GM18498 (cell line): ENCODE results near the gene LAMB2.

Experiments
- ATAC-seq: cut with Tn5 transposase; IDR thresholded peaks from one replicate; pipeline ENCODE4 v1.9.1; 2021; ENCODE audit warnings: mild to moderate bottlenecking, moderate library complexity; ENCODE audit not compliant: unreplicated experiment

LAMB2 gene

DNA sequence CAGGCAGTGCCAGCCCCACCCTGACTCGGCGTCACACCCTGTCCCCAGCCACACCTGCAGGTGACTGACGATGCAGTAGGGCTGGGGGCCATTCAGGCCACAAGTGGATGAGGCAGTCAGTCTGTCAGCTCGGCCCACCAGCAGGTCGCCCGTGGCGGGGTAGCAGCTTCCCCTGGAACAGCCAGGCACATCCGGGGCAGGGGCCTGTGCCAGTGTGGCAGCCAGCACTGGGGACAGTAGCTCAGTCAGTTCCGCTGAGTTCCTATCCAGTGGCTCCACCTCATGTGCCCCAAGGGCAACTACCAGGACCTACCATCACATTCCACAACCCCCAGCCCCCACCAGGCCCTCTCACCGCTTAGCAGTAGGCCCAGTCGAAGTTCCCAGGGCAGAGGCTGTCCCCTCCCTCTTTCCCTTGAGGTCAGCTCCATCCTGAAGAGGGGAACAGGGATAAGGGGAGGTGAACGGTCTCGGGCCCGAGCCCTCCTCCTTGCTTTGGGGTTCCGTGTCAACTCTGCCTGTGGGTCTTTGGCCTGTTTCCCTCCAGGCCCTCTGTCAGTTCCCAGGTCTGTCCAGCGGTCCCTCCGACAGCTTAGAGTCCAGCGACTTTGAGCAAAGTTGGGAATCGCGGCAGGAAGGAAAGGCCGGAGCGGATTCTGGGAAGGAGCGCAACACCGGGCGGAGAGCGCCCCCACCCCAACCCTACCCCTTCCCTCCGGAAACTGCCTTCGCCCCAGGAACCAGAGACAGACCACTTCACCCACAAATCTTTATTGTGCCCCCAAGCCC is at the start of gene LAMB2:
TSS of gene LAMB2 (minus strand) at position 614 of the 789 bp plus-strand sequence. CDS start at position 431, 183 bp downstream.
- ATAC-seq: no peak

DNA sequence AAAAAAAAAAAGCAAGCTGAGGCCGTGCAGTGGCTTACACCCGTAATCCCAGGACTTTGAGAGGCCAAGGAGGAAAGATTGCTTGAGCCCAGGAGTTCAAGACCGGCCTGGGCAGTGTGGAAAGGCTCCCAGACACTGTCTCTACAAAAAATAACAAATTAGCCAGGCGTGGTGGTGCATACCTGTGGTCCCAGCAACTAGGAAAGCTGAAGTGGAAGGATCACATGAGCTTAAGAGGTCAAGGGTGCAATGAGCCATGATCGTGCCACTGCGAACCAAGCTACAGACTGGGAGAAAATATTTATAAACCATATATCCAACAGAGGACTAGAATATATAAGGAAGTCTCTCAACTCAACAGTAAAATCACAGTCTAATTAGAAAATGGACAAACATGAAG is 48.5 kb upstream of the LAMB2 start:
- ATAC-seq: no peak

DNA sequence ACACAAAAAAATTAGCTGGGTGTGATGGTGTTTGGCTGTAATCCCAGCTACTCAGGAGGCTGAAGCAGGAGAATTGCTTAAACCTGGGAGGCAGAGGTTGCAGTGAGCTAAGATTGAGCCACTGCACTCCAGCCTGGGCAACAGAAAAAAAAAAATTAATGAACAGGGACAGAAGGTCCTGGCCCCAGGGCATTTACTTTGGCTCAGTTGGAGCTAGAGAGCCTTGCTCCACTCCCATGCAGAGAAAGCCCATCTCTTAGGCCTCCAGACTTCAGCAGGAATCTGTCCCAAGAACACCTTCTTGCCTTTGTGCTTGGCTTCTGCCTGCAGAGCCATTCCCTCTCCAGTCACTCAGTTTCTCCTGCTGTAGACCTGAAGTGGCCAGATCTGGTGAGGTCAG is 47.3 kb upstream of the LAMB2 start:
- no peak for ATAC-seq

DNA sequence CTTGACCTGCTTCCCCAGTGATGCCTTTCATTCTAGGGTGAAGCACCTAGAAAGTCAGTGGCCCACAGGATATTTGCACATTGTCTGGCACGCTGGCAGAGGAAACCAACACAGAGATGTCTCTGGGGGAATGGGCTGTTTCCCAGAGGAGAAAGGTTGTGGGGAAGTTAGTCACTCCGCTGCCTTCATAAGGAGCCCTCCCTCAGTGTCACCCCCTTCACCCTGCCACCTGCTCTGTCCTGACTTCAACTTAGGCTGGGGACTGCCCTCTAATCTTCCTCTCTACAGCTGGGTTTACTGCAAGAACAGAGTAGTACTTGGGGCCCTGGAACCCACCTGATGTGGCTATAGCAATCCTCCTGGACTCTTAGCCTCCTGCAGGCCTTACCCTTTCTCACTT is 44.2 kb upstream of the LAMB2 start:
- no peak for ATAC-seq

DNA sequence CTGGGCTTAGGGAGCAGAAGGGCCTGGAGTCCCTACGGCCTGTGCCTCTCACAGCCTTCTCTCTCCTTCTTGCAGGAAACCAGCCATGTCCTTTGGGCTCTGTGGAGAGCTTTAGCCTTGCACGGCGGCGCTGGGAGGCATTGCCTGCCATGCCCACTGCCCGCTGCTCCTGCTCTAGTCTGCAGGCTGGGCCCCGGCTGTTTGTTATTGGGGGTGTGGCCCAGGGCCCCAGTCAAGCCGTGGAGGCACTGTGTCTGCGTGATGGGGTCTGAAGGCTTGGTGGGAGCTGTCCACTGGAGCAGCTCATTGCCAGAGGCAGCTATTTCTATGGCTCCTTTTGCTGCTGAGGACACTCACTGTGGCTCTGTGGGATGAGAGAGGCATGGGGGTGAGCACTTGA is 42.7 kb upstream of the LAMB2 start:
- ATAC-seq: no peak

DNA sequence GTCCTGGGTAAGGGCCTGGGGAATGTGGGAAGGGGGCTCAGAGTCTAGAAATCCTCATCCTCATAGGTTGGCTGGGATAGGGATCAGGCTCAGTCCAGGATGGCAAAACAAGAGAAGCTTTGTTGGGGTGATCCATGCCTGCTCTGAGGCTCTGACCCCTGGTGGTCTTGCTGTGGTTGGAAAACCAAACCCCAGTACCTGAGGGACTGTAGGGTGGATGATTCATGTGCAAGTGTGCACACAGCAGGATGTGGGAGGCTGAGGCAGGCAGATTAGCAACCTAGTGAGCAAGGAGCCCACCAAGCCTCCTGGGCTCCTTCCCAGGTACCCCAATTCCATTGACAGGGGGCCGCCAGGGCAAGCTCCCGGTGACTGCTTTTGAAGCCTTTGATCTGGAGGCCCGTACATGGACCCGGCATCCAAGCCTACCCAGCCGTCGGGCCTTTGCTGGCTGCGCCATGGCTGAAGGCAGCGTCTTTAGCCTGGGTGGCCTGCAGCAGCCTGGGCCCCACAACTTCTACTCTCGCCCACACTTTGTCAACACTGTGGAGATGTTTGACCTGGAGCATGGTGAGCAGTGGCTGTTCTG is 41.6 kb upstream of the LAMB2 start:
- no peak for ATAC-seq

DNA sequence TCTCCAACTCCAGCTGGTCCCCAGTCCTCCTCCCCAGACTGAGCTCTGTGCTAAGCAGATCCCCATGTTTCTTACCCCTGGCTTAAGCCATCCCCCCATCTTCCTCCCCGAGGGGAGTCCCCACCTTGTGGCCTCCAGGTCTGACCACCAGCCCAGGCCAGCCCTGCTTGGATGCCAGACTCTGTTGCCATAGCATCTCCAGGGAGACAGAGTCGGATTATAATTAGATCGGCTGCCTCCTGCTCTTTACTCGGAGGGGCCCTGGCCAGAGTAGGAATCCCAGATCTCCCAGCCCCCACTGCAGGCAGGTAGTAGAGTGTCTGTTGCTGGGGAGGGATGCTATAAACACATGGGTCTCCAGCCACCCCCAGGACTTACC is 40.9 kb upstream of the LAMB2 start:
- no peak for ATAC-seq

DNA sequence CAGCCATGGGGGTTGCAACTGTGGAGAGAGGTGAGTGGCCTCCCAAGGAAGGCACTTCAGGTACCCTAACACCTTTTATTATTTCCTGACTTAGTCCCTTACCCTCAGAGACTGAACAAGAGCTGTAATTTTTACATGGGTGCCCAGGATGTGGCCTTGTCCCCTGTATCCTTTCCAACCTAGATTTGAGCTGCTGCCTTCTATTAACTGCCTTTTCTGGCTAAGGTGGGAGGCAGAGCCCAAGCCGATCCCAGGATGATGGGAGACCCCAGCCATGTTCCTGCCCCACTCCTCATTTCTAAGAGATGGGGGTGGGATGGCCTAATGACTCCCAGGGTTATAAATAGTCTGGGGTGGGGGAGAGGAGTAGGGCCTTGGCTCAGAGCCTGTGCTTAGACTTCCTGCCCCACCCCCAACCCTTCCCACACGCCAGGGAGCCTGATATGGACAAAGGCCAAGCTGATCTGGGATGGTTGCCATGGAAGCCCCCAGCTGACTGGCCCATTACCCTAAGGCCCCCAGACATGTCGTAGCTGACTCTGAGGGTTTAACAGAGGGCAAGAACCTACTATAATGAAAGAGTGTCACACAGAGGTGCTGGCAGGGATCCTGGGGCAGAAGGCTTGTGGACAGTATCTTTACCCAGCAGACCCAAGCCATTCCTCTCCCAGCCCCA is 40.4 kb upstream of the LAMB2 start:
- no peak for ATAC-seq

DNA sequence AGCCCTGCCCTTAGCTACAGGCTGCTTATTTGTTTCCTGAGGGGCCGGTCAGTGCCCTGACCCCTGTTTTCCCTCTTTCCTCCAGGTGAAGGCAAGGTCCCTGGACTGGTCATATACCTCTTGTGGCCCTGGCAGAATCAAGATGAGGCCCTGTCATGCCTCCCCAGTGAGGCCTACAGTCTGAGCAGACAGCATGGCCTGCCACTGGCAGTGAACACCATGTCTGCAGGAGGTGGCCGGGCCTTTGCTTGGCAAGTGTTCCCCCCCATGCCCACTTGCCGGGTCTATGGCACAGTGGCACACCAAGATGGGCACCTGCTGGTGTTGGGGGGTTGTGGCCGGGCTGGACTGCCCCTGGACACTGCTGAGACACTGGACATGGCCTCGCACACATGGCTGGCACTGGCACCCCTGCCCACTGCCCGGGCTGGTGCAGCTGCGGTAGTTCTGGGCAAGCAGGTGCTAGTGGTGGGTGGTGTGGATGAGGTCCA is 39.7 kb upstream of the LAMB2 start:
- no peak for ATAC-seq

DNA sequence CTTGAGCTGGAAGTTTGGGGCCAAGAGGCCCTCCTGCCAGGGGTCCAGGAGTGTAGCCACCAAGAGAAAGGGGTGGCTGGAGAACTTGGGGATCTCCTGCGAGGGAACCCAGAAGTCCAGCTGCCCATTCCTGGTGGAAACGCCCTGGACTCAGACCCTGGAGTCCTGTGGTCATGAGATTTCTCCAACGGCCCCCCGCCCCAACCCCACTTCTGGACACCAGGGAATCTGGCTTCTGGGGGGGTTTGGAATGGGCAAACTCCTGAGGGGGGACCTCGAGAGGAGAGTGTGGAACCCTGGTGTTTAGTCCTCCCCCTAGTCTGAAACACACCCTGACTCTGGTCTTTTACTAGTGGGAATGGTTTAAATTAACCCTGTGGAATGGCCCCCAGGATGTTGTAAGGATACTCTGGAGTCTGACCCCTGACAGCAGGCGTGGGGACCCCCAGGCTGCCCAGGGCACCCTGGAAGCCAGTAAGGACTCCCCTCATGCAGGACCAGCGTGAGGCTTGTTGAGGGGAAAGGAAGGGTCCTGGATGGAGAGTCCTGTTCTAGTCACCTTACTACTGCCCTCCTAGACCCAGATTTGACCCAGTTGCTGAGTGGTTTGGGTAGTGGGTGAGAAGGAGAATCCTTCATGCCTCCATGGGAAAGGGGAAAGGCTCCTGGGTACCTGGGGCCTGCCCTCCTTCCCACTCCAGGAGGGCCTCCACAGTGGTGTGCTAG is 39.1 kb upstream of the LAMB2 start:
- ATAC-seq: no peak

DNA sequence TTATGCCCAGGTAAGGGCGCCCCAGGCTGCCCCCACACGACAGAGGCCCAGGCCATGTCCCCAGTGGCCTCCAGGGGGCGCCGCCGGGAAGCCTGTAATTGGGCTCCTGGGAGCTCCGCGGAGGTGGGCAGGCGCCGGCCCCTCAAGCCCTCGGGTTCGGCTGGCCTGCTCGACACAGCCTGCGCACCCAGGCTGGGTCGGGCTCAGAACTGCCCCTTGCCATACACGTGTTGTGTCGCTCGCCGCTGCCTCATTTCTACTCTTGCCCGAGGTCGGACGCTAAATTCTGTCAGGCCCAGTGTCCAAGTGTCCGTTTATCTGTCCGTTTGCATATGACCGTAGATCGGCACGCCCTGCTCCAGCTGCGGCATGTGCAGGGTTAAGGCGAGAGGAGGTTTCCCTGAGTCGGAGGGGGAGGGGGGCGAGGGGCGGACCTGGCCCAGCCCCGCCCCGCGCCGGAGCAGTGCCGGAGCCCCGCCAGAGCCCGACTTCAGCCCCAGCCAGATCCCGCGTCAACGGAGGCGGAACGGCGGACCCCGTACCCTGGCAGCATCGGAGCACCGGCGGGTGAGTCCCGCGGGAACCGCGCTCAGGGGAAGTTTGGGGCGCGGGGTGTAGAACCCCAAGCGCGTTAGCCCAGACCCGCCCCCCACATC is 38.4 kb upstream of the LAMB2 start, which contains the start of gene KLHDC8B:
TSS of gene KLHDC8B (plus strand) at position 480 of the 656 bp plus-strand sequence. CDS start 1,172 bp downstream, outside the sequence.
- peak; percentile 57 for ATAC-seq

DNA sequence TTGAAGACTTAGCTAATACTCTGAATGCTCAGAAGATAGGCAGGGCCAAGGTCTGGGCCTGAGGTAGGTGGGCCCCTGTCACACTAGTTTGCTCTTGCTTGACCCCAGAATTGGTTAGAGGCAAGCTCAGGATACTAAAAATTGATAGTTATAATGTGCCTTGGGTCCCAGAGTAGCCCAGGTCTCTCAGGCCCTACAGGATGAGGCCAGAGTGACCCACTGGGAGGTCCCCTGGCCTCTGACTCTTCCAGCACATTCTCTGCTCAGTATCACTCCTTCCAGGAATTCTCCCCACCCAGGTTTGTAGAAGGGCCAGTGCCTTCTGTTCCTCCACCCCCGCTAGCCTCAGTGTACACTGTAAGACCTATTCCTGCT is 37.9 kb upstream of the LAMB2 start:
- ATAC-seq: no peak

DNA sequence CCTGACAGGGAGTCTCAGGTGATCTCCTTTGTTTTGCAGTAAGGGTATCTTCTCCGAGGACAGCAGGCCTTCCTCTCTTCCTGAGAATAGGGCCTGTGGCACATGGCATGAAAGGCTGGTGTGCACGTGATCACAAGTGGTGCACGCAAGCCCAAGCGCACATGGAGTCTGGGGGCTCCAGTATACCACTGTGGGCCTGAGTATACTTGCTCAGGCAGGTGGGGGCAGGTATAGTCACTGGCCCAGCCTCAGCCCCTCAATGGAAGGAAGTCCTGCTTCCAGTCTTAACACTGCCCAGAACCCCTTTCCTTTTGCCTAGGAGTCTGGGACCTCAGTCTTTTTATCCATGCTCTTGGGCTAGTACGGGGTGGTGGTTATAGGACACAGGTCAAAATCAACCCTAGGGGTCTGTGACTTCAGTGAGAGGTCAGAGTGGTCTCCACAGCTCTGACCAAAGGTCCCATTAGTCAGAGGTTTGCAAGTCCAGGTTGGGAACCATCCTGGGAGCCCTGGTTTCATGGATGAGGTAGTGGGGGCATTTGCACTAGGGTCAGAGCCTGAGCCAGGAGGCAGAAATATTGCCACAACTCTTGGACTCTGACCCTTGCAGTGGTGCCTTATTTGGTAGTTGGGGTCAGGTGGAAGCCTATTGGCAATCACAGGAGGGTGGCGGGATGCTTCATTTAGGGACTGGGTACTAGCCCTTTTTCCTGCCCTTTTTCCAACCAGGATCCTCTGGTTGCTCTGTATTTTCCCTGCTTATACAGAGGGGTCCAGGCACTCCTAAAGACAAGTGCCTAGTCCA is 34.1 kb upstream of the LAMB2 start:
- ATAC-seq: no peak

DNA sequence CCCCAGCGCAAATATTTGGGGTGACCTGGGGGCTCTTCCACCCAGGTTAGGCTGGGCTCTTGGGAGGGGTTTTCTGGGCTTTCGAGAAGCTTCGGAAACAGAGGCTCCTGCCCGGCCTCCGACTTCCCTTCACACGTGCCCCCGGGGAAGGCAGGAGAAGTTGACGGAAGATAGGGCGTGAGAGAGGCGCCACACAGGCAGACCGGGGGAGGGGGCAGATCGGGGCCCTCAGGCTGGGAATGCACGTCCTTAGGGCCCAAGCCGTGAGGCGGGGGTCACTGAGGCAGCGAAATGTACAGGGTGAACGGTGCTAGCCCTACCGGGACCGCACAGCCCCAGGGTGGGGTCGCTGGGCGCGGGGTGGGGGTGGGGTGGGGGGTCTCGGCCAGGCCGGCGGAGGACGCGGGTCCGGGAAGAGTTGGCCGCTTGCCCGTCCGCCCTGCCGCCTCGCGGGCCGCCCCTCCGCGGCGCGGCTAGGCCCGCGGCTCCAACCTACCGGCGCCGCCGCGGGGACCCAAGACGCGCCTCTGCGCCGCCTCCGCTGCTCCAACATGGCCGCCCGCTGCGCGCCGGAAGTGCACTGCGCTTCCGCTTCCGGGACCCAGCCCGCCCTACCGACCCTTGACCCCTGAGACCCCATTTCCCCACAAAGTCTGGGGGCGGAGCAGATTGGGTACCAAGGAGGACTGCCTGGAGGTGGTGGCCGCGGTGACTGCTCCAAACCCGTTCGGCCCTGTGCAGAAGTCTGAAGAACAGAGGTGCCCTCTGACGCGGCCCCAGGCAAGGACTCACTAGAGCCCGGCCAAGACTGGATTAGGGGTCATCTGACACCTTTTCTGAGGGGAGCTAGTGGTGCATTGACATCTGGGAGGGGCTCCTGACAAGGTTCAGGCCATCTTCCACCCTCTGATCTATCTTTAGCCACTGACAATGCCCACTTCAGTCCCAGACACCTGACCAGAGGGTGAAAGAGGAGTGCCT is 33.2 kb upstream of the LAMB2 start, which contains the start of gene CCDC71:
TSS of gene CCDC71 (minus strand) at position 561 of the 981 bp plus-strand sequence. CDS start 2,123 bp downstream, outside the sequence.
- peak; percentile 78 for ATAC-seq

DNA sequence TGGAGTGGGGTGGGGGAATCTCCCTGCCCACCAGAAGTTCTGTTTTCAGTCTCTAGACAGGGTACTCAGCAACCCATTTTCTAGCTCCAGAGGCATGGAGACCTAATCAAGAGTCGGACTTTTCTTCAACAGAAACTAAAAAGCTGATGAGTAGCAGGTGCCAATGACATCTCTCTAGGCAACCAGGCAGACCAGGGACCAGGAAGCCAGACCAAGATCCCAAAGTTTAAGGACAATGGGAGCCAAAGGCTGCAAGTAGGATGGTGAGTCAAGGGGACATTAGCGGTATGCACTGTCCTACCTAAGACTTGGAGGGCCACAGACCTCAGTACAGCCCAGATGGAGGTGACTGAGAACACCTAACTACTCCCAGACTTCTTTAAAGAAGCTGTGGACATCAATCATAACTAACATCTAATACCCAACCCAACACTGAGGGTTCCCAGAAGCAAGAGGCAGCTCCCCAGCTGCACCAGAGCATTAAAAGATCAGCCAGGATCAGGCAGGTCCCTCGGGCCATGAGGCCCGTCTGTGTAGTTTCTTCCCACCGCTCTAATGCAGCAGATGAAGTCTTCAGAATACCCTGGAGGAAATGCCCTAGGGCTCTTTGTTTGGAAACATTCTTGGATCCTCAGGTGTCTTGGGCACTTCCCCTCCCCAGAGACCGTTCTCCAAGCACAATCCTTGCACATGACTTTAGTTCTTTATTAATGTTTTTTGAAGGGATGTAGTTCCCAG is 32.3 kb upstream of the LAMB2 start:
- no peak for ATAC-seq

DNA sequence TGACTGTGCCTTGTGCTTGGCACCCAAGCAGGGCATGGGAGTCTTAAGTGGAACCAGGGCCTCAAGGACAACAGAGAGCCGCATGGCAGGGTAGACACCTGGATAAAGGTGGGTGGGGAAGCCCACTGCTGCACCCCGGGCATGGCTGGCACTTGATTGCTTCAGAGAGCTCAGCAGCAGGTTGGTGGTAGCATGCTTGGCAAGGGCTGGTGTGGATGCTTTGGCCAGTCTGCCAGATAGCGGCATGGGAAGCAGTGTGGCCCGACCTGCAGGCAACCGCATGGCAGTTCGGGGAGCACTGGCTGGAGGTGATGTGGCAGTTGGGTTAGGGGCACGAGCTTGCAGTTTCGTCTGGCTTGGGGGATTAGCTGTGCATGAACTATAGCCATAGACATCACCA is 30.8 kb upstream of the LAMB2 start:
- ATAC-seq: no peak

DNA sequence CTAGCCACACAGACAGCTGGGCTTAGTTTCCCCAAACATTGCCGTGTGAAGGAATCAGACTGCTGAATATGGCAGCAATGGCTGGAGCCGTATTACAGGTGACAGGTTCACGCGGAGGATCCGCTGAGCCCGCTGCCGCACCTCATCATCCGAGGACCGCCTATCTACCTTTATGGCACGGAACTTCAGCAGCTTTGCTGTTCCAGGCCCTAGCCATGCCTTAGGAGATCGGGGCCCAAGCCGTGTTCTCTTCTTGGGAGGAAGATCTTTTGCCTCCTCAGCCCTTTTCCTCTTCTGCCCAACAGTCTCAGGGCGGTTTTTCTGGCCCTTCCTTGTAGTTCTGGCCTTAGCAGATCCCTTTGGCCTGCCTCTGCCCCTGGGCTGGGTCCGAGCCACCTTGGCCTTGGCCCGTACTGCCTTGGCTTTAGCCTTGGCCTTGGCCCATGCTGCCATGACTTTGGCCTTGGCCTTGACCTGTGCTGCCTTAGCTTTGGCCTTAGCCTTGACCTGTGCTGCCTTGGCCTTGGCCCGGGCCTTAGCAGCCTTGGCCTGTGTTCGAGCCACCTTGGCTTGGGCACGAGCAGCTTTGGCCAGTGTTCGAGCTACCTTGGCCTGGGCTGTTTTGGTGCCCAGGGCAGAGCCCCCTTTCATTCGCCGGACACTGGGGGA is 30.0 kb upstream of the LAMB2 start:
- no peak for ATAC-seq
